H1 (cell line): ENCODE measurements around the gene HTR2A. TPM values are rescaled to one million over a fixed set of nuclear protein-coding genes. Genes with fewer than 3 reads are reported as not detected.

ENCODE experiments used
- CTCF ChIA-PET: fragments of 300-600 bp; sonication (Branson Sonifier 250); formaldehyde crosslinking; loops from one replicate; lab custom pipeline; 2021; ENCODE audit not compliant: partially characterized antibody; lab: Charles Lee
- POLR2A ChIA-PET: fragments of 300-600 bp; sonication (Branson Sonifier 250); formaldehyde crosslinking; loops from one replicate; lab custom pipeline; 2021; ENCODE audit warnings: inconsistent platforms; ENCODE audit not compliant: partially characterized antibody; lab: Charles Lee
- DNase-seq, 2 experiments: peaks; one replicate each; pipeline versions ENCODE4 v3.0.0 to v3.0.0-alpha.2; 2010 to 2022; ENCODE audit warnings: low spot score in 2 of 2, low read depth in 1 of 2, mixed read lengths in 1 of 2
- FAIRE-seq: peaks from 2 replicates; lab custom pipeline; 2011; peaks lifted over from hg19 to GRCh38; lab: Jason Lieb, UNC
- H2AFZ ChIP-seq: 2 replicates; pipeline ENCODE4 v1.8.1; 2012; ENCODE audit warnings: low read length, inconsistent platforms
- H2AK5ac ChIP-seq: 2 replicates; pipeline ENCODE4 v1.6.1; 2013; ENCODE audit warnings: low read depth, low read length
- H2BK120ac ChIP-seq: replicated peaks from 2 replicates; pipeline ENCODE3; 2013; ENCODE audit warnings: low read depth, low read length, inconsistent platforms
- H2BK12ac ChIP-seq: 2 replicates; pipeline ENCODE4 v1.6.1; 2013; ENCODE audit warnings: low read depth, low read length
- H2BK15ac ChIP-seq: 2 replicates; pipeline ENCODE4 v1.6.1; 2013; ENCODE audit warnings: low read length
- H2BK20ac ChIP-seq: 2 replicates; pipeline ENCODE4 v1.6.1; 2013; ENCODE audit warnings: low read length
- H2BK5ac ChIP-seq: 2 replicates; pipeline ENCODE4 v1.6.1; 2013; ENCODE audit warnings: low read depth, low read length
- H3K14ac ChIP-seq: 2 replicates; pipeline ENCODE4 v1.6.1; 2013; ENCODE audit warnings: inconsistent platforms; ENCODE audit not compliant: insufficient read length
- H3K18ac ChIP-seq: 2 replicates; pipeline ENCODE4 v1.6.1; 2013; ENCODE audit warnings: low read length; ENCODE audit errors: extremely low read depth
- H3K23ac ChIP-seq: 2 replicates; pipeline ENCODE4 v1.6.1; 2013; ENCODE audit warnings: inconsistent platforms; ENCODE audit not compliant: insufficient read length
- H3K23me2 ChIP-seq: 2 replicates; pipeline ENCODE4 v1.6.1; 2013; ENCODE audit warnings: low read depth, low read length
- H3K27ac ChIP-seq: 2 replicates; pipeline ENCODE4 v1.6.1; 2011; ENCODE audit warnings: low read depth, low read length, inconsistent platforms
- H3K27me3 ChIP-seq, 4 experiments: replicated peaks in 1 of 4; 1 replicate in 1 of 4; 2 replicates in 3 of 4; pipeline versions ENCODE4 v1.6.1 to v1.8.1; 2011 to 2013; ENCODE audit warnings: low read length in 3 of 4, mild to moderate bottlenecking in 3 of 4, inconsistent platforms in 2 of 4, mixed read lengths in 2 of 4, moderate library complexity in 1 of 4; ENCODE audit not compliant: control insufficient read depth in 3 of 4, insufficient read depth in 3 of 4; ENCODE audit errors: extremely low read depth in 1 of 4
- H3K36me3 ChIP-seq, 4 experiments: 2 replicates each; pipeline versions ENCODE4 v1.6.1 to v1.8.1; 2011 to 2013; ENCODE audit warnings: mild to moderate bottlenecking in 4 of 4, low read length in 3 of 4, moderate library complexity in 2 of 4, control low read depth in 1 of 4, inconsistent platforms in 1 of 4; ENCODE audit not compliant: insufficient read depth in 4 of 4, control insufficient read depth in 2 of 4
- H3K4ac ChIP-seq: replicated peaks from 2 replicates; pipeline ENCODE3; 2013; ENCODE audit warnings: low read length, low read depth, mixed read lengths, inconsistent platforms; ENCODE audit not compliant: insufficient read length
- H3K4me1 ChIP-seq, 4 experiments: replicated peaks in 1 of 4; 1 replicate in 1 of 4; 2 replicates in 3 of 4; pipeline versions ENCODE4 v1.6.1 to v1.8.1; 2011 to 2013; ENCODE audit warnings: low read length in 3 of 4, inconsistent platforms in 2 of 4, mixed read lengths in 1 of 4; ENCODE audit not compliant: insufficient read depth in 4 of 4, control insufficient read depth in 3 of 4
- H3K4me2 ChIP-seq, 2 experiments: 2 replicates each; pipeline versions ENCODE4 v1.6.1 to v1.8.1; 2011 to 2013; ENCODE audit warnings: low read depth in 2 of 2, low read length in 2 of 2, control low read depth in 1 of 2, inconsistent platforms in 1 of 2, mild to moderate bottlenecking in 1 of 2; ENCODE audit not compliant: insufficient read depth in 1 of 2
- H3K4me3 ChIP-seq, 4 experiments: fragments of 200-600, 300-600 bp in 1 of 4; sonication (generic), shearing (Covaris generic), sonication (Bioruptor Twin) in 1 of 4; 2 replicates each; pipeline versions ENCODE4 v1.5.1 to v1.8.1; 2011 to 2016; ENCODE audit warnings: low read length in 4 of 4, low read depth in 3 of 4, control low read depth in 2 of 4, inconsistent platforms in 2 of 4, mild to moderate bottlenecking in 2 of 4, mixed read lengths in 1 of 4, moderate library complexity in 1 of 4; ENCODE audit not compliant: insufficient read depth in 2 of 4; ENCODE audit errors: extremely low read depth in 1 of 4
- H3K56ac ChIP-seq: replicated peaks from 2 replicates; pipeline ENCODE3; 2013; ENCODE audit warnings: low read depth, mild to moderate bottlenecking, mixed read lengths, low read length, inconsistent platforms; ENCODE audit not compliant: insufficient read length
- H3K79me1 ChIP-seq: 2 replicates; pipeline ENCODE4 v1.6.1; 2013; ENCODE audit warnings: low read depth, low read length, control low read depth
- H3K79me2 ChIP-seq, 2 experiments: 2 replicates each; pipeline versions ENCODE4 v1.6.1 to v1.8.1; 2012 to 2013; ENCODE audit warnings: low read length in 2 of 2, mild to moderate bottlenecking in 2 of 2, inconsistent platforms in 1 of 2; ENCODE audit not compliant: insufficient read depth in 2 of 2, control insufficient read depth in 1 of 2
- H3K9ac ChIP-seq, 4 experiments: replicated peaks in 1 of 4; 1 replicate in 1 of 4; 2 replicates in 3 of 4; pipeline versions ENCODE4 v1.6.1 to v1.8.1; 2011 to 2013; ENCODE audit warnings: low read depth in 3 of 4, low read length in 3 of 4, control low read depth in 2 of 4, mild to moderate bottlenecking in 2 of 4, moderate library complexity in 2 of 4, inconsistent platforms in 1 of 4; ENCODE audit errors: extremely low read depth in 1 of 4
- H3K9me3 ChIP-seq, 2 experiments: 2 replicates each; pipeline versions ENCODE4 v1.6.1 to v1.8.1; 2012 to 2013; ENCODE audit warnings: mild to moderate bottlenecking in 2 of 2, moderate library complexity in 2 of 2, control low read depth in 1 of 2, inconsistent platforms in 1 of 2, low read depth in 1 of 2, low read length in 1 of 2, mixed read lengths in 1 of 2; ENCODE audit not compliant: insufficient read depth in 2 of 2
- H4K20me1 ChIP-seq, 2 experiments: replicated peaks in 1 of 2; 2 replicates each; pipeline versions ENCODE3 to v1.8.1; 2011 to 2013; ENCODE audit warnings: inconsistent platforms in 2 of 2, low read length in 2 of 2, mild to moderate bottlenecking in 1 of 2; ENCODE audit not compliant: insufficient read depth in 2 of 2, control insufficient read depth in 1 of 2
- H4K5ac ChIP-seq: 2 replicates; pipeline ENCODE4 v1.6.1; 2013; ENCODE audit warnings: low read length, low read depth, mixed read lengths, inconsistent platforms; ENCODE audit not compliant: insufficient read length
- H4K8ac ChIP-seq: 2 replicates; pipeline ENCODE4 v1.8.0; 2013; ENCODE audit warnings: mild to moderate bottlenecking, moderate library complexity, low read length, inconsistent platforms; ENCODE audit not compliant: insufficient read depth; ENCODE audit errors: extremely low read depth
- H4K91ac ChIP-seq: replicated peaks from 2 replicates; pipeline ENCODE3; 2013; ENCODE audit warnings: low read length, mixed read lengths, inconsistent platforms; ENCODE audit not compliant: insufficient read length
- CEBPB ChIP-seq: IDR thresholded peaks from 2 replicates; pipeline ENCODE4 v1.6.1; 2012; ENCODE audit warnings: low read depth, low read length
- CTBP2 ChIP-seq: IDR thresholded peaks from 2 replicates; pipeline ENCODE4 v1.7.0; 2011; ENCODE audit warnings: borderline replicate concordance, mild to moderate bottlenecking, moderate library complexity, mixed read lengths, low read length; ENCODE audit not compliant: insufficient read depth, insufficient read length
- HDAC6 ChIP-seq: IDR thresholded peaks from one replicate; pipeline ENCODE4 v1.7.1; 2012; ENCODE audit warnings: low read depth, mild to moderate bottlenecking, inconsistent platforms, low read length, moderate library complexity
- RBBP5 ChIP-seq: IDR thresholded peaks from 2 replicates; pipeline ENCODE4 v1.7.1; 2012; ENCODE audit warnings: low read depth, mild to moderate bottlenecking, inconsistent platforms, low read length, moderate library complexity, borderline replicate concordance
- RFX5 ChIP-seq: IDR thresholded peaks from 2 replicates; pipeline ENCODE4 v1.6.1; 2011; ENCODE audit warnings: low read depth, low read length, improper control_type of control experiment, borderline replicate concordance
- SRF ChIP-seq: IDR thresholded peaks from 2 replicates; pipeline ENCODE4 v1.6.1; 2011; ENCODE audit warnings: mild to moderate bottlenecking, low read depth, low read length, moderate library complexity
- WGBS, 2 experiments: shearing (Covaris generic) in 1 of 2; methylation state at CpG; one replicate each; pipeline versions ENCODE4 v1.1.6 to v1.1.7; 2013 to 2015; ENCODE audit warnings: low lambda C conversion rate in 2 of 2, mixed read lengths in 2 of 2, inconsistent platforms in 1 of 2, low coverage in 1 of 2, missing lambda C conversion rate in 1 of 2; ENCODE audit not compliant: insufficient replicate concordance in 2 of 2, insufficient coverage in 1 of 2, insufficient read length in 1 of 2; ENCODE audit errors: extremely low coverage in 1 of 2, missing lambda C conversion rate in 1 of 2; 5-methylcytosine and 5-hydroxymethylcytosine counted together
- polyA plus RNA-seq, 7 experiments: library from polyadenylated mRNA; depleted of rRNA in 3 of 7; stranded (reverse) in 5 of 7; unstranded in 2 of 7; fragments of >200 nt in 5 of 7; fragments of 200-250 nt in 2 of 7; gene quantifications; 1 replicate in 5 of 7; 2 replicates in 1 of 7; 4 replicates in 1 of 7; pipeline versions ENCODE4 v1.2.1 to v1.2.3, GENCODE V29; 2011 to 2013; ENCODE audit warnings: missing spikeins in 2 of 7, mixed read lengths in 2 of 7
- total RNA-seq: library from RNA; stranded (reverse); fragmentation: NEBNext Ultra II Directional; extraction: Animal tissue kit (Norgen Biotek cat#: 25700); gene quantifications from 2 replicates; pipeline ENCODE4 v1.2.1, GENCODE V29; 2021

The HTR2A gene
- total and polyA plus RNA-seq, 2 of the 8 experiments (the other 6 are each of a cell fraction or from before 2014, with no cell fraction given) = not detected

DNA sequence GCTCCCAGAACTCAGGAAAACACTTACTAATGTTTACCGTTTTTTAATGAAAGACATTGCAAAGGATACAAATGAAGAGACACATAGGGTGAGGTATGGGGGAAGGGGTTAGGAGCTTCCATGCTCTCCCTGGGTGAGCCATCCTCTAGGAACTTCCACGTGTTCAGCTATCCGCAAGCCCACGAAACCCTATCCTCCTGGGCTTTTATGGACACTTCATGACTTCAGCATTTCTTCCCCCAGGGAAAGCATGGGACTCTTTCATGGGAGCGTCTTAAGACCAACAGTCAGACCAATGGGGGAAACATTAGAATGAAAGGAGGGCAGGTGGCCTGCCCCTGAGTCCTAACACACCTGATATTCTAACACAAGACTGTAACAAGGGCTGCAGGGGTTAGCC lies 93.3 kb downstream of the HTR2A start:
- Histone ChIP-seq H3K79me2 (no peaks in the 10 kb centered on the region), H2AFZ (no peak overlapping the region), H3K23me2 (no peaks in the 10 kb centered on the region), H3K4me2 (no peak overlapping the region), H3K9me3 (no peaks in the 10 kb centered on the region), H3K4me3 (no peak overlapping the region), H4K91ac (no peak overlapping the region), H2BK5ac (no peak overlapping the region), H4K8ac (no peak overlapping the region), H3K18ac (no peak overlapping the region), H2AK5ac (no peak overlapping the region), H2BK12ac (no peak overlapping the region), H3K14ac (no peak overlapping the region), H3K23ac (no peak overlapping the region), H3K27ac (no peak overlapping the region), H3K56ac (no peak overlapping the region), H3K36me3 (no peaks in the 10 kb centered on the region), H2BK15ac (no peak overlapping the region), H2BK20ac (no peak overlapping the region), H3K4ac (no peak overlapping the region), H3K27me3 (no peaks in the 10 kb centered on the region; a peak in 1 of 7 replicates), H4K5ac (no peak overlapping the region), H3K9ac (no peak overlapping the region), H3K4me1 (no peaks in the 10 kb centered on the region), H4K20me1 (no peaks in the 10 kb centered on the region), H2BK120ac (no peak overlapping the region), H3K79me1 (no peaks in the 10 kb centered on the region)
- WGBS, 2 experiments = 99% methylated on average over 5 of the region's 5 CpGs; no CpG with 5 or more reads in 1 of the 2 experiments
- ChIA-PET POLR2A (no interaction called here), CTCF (no interaction called here)
- DNase-seq = no peak
- no peak for FAIRE-seq
- TF ChIP-seq HDAC6 (no peak), SRF (no peak), RFX5 (no peak), RBBP5 (no peak), CEBPB (no peak), CTBP2 (no peak)
